A673 (cell line): ENCODE measurements around the gene DCUN1D3. TPM values are rescaled to one million over a fixed set of nuclear protein-coding genes. Genes with fewer than 3 reads are reported as not detected.

ENCODE experiments used
- BruUV-seq: library from RNA; stranded (reverse); fragments of 400-500 nt; replicated peaks from 2 replicates; lab custom pipeline; 2021; lab: Mats Ljungman, UMichigan
- CTCF ChIA-PET: fragments of 300-600 bp; sonication (Branson Sonifier 250); formaldehyde crosslinking; loops from one replicate; lab custom pipeline; 2022; ENCODE audit warnings: antibody characterized with exemption; lab: Charles Lee
- POLR2A ChIA-PET: fragments of 300-600 bp; sonication (Branson Sonifier 250); formaldehyde crosslinking; loops from one replicate; lab custom pipeline; 2022; ENCODE audit warnings: antibody characterized with exemption; ENCODE audit not compliant: low non-redundant PET; lab: Charles Lee
- DNase-seq: peaks from one replicate; pipeline ENCODE4 v3.0.0-alpha.2; 2015; ENCODE audit warnings: low spot score
- H3K27ac ChIP-seq: fragments of 200-600 bp; sonication (generic); 2 replicates; pipeline ENCODE4 v1.5.1; 2016; ENCODE audit warnings: mixed run types, low read depth, mild to moderate bottlenecking, mixed read lengths, antibody characterized with exemption, low read length; ENCODE audit not compliant: poor library complexity, severe bottlenecking
- H3K27me3 ChIP-seq: fragments of 200-600 bp; sonication (generic); replicated peaks from 2 replicates; pipeline ENCODE4 v1.6.1; 2017; ENCODE audit warnings: mixed run types, low read depth, mild to moderate bottlenecking, mixed read lengths, antibody characterized with exemption, low read length; ENCODE audit not compliant: insufficient read depth, poor library complexity
- H3K36me3 ChIP-seq: fragments of 200-600 bp; sonication (generic); 2 replicates; pipeline ENCODE4 v1.6.1; 2016; ENCODE audit warnings: mixed run types, mild to moderate bottlenecking, mixed read lengths, antibody characterized with exemption, low read length; ENCODE audit not compliant: insufficient read depth, poor library complexity, severe bottlenecking
- H3K4me1 ChIP-seq: fragments of 200-600 bp; sonication (generic); 2 replicates; pipeline ENCODE4 v1.6.1; 2017; ENCODE audit warnings: mixed run types, mild to moderate bottlenecking, mixed read lengths, antibody characterized with exemption, low read length; ENCODE audit not compliant: insufficient read depth, poor library complexity, severe bottlenecking
- H3K4me3 ChIP-seq: fragments of 200-600 bp; sonication (generic); 2 replicates; pipeline ENCODE4 v1.5.1; 2016; ENCODE audit warnings: low read depth, mixed run types, mild to moderate bottlenecking, mixed read lengths, low read length; ENCODE audit not compliant: poor library complexity, severe bottlenecking
- H3K9me3 ChIP-seq: fragments of 200-600 bp; sonication (generic); 2 replicates; pipeline ENCODE4 v1.6.1; 2016; ENCODE audit warnings: mixed run types, low read depth, mild to moderate bottlenecking, mixed read lengths, antibody characterized with exemption, low read length; ENCODE audit not compliant: poor library complexity, severe bottlenecking
- EZH2 ChIP-seq: fragments of 200-600 bp; sonication (generic); IDR thresholded peaks from 2 replicates; pipeline ENCODE4 v1.6.1; 2017; ENCODE audit warnings: borderline replicate concordance, low read depth, mild to moderate bottlenecking, mixed read lengths, antibody characterized with exemption, low read length; ENCODE audit not compliant: poor library complexity, severe bottlenecking
- intact Hi-C: fragments of 100-400 bp; cut with micrococcal nuclease; formaldehyde crosslinking; loops from one replicate; pipeline ENCODE4 v1.10.0; 2022; ENCODE audit not compliant: unreplicated experiment
- total RNA-seq: library from RNA; stranded (reverse); gene quantifications from 2 replicates; pipeline ENCODE4 v1.2.3, GENCODE V29; 2021
- TF ChIP-seq, protein P1 (sequence below): fragments of 300-800, 200-600 bp; sonication (generic); conservative IDR thresholded peaks from 2 replicates; pipeline ENCODE4 v1.5.1; 2017; ENCODE audit warnings: low read depth, mild to moderate bottlenecking, antibody characterized with exemption, low read length, moderate library complexity, mixed read lengths

The DCUN1D3 gene
- total RNA-seq, 1 experiment from 2014 or later = 12.4 TPM

DNA sequence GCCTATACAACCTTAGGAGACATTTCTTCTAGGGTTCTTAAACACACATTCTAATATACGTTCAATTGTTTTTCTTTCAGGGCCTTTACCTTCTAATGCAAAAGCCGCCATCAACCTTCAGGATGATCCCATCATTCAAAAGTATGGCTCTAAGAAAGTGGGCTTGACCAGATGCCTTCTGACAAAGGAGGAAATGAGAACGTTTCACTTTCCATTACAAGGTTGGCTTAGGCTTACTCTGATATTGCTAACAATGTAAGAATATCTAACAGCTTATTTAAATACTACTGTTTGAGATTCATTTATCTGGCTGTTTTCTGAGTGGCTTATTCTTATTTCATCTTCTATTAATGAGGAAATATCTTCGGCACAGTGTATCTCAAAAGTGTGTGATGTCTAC, 78.5 kb downstream of the DCUN1D3 start:
- ChIA-PET CTCF (no interaction called here), POLR2A (no interaction called here)
- no peak overlapping the region for H3K27ac ChIP-seq

DNA sequence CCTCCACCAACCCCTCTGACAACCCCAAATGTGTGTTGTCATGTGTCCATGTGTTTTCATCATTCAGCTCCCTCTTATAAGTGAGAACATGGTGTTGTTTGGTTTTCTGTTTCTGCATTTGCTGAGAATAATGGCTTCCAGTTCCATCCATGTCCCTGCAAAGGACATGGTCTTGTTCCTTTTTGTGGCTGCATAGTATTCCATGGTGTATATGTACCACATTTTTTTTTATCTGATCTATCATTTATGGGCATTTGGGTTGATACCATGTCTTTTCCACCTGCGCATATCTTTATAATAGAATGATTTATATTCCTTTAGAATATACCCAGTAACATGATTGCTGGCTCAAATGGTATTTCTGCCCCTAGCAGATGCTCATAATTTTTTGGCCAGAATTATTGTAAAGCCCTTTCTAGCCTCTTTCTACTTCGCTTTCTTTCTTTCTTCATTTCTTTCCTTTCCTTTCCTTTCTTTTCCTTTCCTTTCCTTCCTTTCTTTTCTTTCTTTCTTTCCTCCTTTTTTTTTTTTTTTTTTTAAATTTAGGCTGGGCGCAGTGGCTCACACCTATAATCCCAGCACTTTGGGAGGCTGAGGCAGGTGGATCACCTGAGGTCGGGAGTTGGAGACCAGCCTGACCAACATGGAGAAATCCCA, 81.1 kb downstream of the DCUN1D3 start:
- POLR2A ChIA-PET = no interaction called here
- Histone ChIP-seq H3K27ac (no peak overlapping the region), H3K27me3 (no peaks in the 10 kb centered on the region)

More for the DNA sequence above, 78.5 kb downstream of the DCUN1D3 start:
- H3K36me3 ChIP-seq = peaks cover 27% of the 10 kb centered on the region
- H3K27me3 ChIP-seq = no peaks in the 10 kb centered on the region
- intact Hi-C loops = no loop called here
- no peak for DNase-seq
- no peak for TF ChIP-seq EZH2
- TF ChIP-seq, protein P1, sequence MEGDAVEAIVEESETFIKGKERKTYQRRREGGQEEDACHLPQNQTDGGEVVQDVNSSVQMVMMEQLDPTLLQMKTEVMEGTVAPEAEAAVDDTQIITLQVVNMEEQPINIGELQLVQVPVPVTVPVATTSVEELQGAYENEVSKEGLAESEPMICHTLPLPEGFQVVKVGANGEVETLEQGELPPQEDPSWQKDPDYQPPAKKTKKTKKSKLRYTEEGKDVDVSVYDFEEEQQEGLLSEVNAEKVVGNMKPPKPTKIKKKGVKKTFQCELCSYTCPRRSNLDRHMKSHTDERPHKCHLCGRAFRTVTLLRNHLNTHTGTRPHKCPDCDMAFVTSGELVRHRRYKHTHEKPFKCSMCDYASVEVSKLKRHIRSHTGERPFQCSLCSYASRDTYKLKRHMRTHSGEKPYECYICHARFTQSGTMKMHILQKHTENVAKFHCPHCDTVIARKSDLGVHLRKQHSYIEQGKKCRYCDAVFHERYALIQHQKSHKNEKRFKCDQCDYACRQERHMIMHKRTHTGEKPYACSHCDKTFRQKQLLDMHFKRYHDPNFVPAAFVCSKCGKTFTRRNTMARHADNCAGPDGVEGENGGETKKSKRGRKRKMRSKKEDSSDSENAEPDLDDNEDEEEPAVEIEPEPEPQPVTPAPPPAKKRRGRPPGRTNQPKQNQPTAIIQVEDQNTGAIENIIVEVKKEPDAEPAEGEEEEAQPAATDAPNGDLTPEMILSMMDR = no peak
- BruUV-seq = no TSS peak
- H3K9me3 ChIP-seq = no peaks in the 10 kb centered on the region
- H3K4me3 ChIP-seq = no peak overlapping the region
- H3K4me1 ChIP-seq = no peaks in the 10 kb centered on the region

GRCh38 chr16:20814784-20815183, 85.4 kb downstream of the DCUN1D3 start:
- no peak overlapping the region for H3K4me3 ChIP-seq
- peaks cover 11% of the 10 kb centered on the region for H3K36me3 ChIP-seq
- no peak overlapping the region for H3K27ac ChIP-seq
- CTCF ChIA-PET = no interaction called here
- intact Hi-C loops = no loop called here
- H3K27me3 ChIP-seq = no peaks in the 10 kb centered on the region
- no peaks in the 10 kb centered on the region for H3K4me1 ChIP-seq
- no TSS peak for BruUV-seq
- POLR2A ChIA-PET = no interaction called here
- TF ChIP-seq EZH2 = no peak
- TF ChIP-seq, protein P1 = no peak
- DNase-seq = no peak
- no peaks in the 10 kb centered on the region for H3K9me3 ChIP-seq

More for the DNA sequence above, 81.1 kb downstream of the DCUN1D3 start:
- CTCF ChIA-PET = no interaction called here
- intact Hi-C loops = no loop called here
- Histone ChIP-seq H3K36me3 (peaks cover 21% of the 10 kb centered on the region), H3K4me1 (no peaks in the 10 kb centered on the region), H3K9me3 (no peaks in the 10 kb centered on the region), H3K4me3 (no peak overlapping the region)
- BruUV-seq = no TSS peak
- TF ChIP-seq EZH2 = no peak
- TF ChIP-seq, protein P1 = no peak
- DNase-seq = no peak
